HT1080 (cell line): ENCODE results near the gene RPS3A. TPM values are rescaled to one million over a fixed set of nuclear protein-coding genes. Genes with fewer than 3 reads are reported as not detected.
A peak's percentile ranks its signal among the peaks of the same experiment; 100 is the strongest.
"Not testable (repeated sequence)": the region's sequence is repeated elsewhere in the genome, so short reads cannot be mapped to it uniquely, and the experiment has no call there.

Source experiments
- DNase-seq: peaks from one replicate; pipeline ENCODE4 v3.0.0-alpha.2; 2015; ENCODE audit warnings: low read depth
- polyA plus RNA-seq, 2 experiments: library from polyadenylated mRNA; depleted of rRNA; stranded (reverse); fragments of >200 nt; gene quantifications; 2 replicates each; pipeline ENCODE4 v1.2.3, GENCODE V29; 2015
- total RNA-seq: library from RNA; depleted of rRNA; stranded (reverse); fragments of >200 nt; shearing (Covaris generic); gene quantifications from 2 replicates; pipeline ENCODE4 v1.2.3, GENCODE V29; 2014; rRNA removed

The RPS3A gene
- 2,043 and 2,904 TPM in 2 replicates for total RNA-seq
- polyA plus RNA-seq (2015; cell fraction: cytosol; rRNA removed), result 4,789 and 5,467 TPM in 2 replicates
- polyA plus RNA-seq (2015; cell fraction: nucleus; rRNA removed), result 1,082 and 1,303 TPM in 2 replicates

- DNase-seq, result peak; percentile 98
Measured at GRCh38 chr4:151099229-151099975, at the start of gene RPS3A. Gene RPS3A, plus strand, starts transcription at chr4:151099628. Its CDS starts 25 bp downstream, at chr4:151099653.

- no peak for DNase-seq
Measured at GRCh38 chr4:151052785-151053184, 46.6 kb upstream of the RPS3A start.

GRCh38 chr4:151055539-151055938 lies 43.9 kb upstream of the RPS3A start:
- DNase-seq, result no peak

GRCh38 chr4:151063143-151063542 lies 36.3 kb upstream of the RPS3A start:
- not testable (repeated sequence) for DNase-seq

- no peak for DNase-seq
Measured at GRCh38 chr4:151067316-151067970, 32.0 kb upstream of the RPS3A start.

- DNase-seq, result no peak
Measured at GRCh38 chr4:151074416-151074916, 25.0 kb upstream of the RPS3A start.

- peak; percentile 55 for DNase-seq
Measured at GRCh38 chr4:151077978-151078377, 21.4 kb upstream of the RPS3A start.

GRCh38 chr4:151087467-151087866 lies 12.0 kb upstream of the RPS3A start:
- no peak for DNase-seq

- DNase-seq, result no peak
Measured at GRCh38 chr4:151091047-151091446, 8.4 kb upstream of the RPS3A start.

GRCh38 chr4:151092488-151092887 lies 6.9 kb upstream of the RPS3A start:
- no peak for DNase-seq

GRCh38 chr4:151093203-151093602 lies 6.2 kb upstream of the RPS3A start:
- no peak for DNase-seq

- DNase-seq, result no peak
Measured at GRCh38 chr4:151094290-151094751, 5.1 kb upstream of the RPS3A start.

- no peak for DNase-seq
Measured at GRCh38 chr4:151095142-151095541, 4.3 kb upstream of the RPS3A start.

GRCh38 chr4:151097759-151098158 lies 1.7 kb upstream of the RPS3A start:
- no peak for DNase-seq

GRCh38 chr4:151098979-151099228 lies 524 bp upstream of the RPS3A start:
- DNase-seq, result no peak

- DNase-seq, result no peak
Measured at GRCh38 chr4:151099976-151100417, 569 bp downstream of the RPS3A start.

GRCh38 chr4:151100531-151100930 lies 1.1 kb downstream of the RPS3A start:
- no peak for DNase-seq

- DNase-seq, result no peak
Measured at GRCh38 chr4:151103758-151104157, 4.3 kb downstream of the RPS3A start.

- DNase-seq, result no peak
Measured at GRCh38 chr4:151104621-151105020, 5.2 kb downstream of the RPS3A start.

- no peak for DNase-seq
Measured at GRCh38 chr4:151105454-151106032, 6.1 kb downstream of the RPS3A start.

GRCh38 chr4:151107063-151107462 lies 7.6 kb downstream of the RPS3A start:
- DNase-seq, result no peak

- DNase-seq, result no peak
Measured at GRCh38 chr4:151110236-151110635, 10.8 kb downstream of the RPS3A start.
